SHP77 (cell line): ENCODE results near the gene TAS2R38.
A peak's percentile ranks its signal among the peaks of the same experiment; 100 is the strongest.

Source experiments
- DNase-seq, 2 experiments: peaks; one replicate each; lab custom pipeline; 2025; lab: John Stamatoyannopoulos, UW

The TAS2R38 gene

DNA sequence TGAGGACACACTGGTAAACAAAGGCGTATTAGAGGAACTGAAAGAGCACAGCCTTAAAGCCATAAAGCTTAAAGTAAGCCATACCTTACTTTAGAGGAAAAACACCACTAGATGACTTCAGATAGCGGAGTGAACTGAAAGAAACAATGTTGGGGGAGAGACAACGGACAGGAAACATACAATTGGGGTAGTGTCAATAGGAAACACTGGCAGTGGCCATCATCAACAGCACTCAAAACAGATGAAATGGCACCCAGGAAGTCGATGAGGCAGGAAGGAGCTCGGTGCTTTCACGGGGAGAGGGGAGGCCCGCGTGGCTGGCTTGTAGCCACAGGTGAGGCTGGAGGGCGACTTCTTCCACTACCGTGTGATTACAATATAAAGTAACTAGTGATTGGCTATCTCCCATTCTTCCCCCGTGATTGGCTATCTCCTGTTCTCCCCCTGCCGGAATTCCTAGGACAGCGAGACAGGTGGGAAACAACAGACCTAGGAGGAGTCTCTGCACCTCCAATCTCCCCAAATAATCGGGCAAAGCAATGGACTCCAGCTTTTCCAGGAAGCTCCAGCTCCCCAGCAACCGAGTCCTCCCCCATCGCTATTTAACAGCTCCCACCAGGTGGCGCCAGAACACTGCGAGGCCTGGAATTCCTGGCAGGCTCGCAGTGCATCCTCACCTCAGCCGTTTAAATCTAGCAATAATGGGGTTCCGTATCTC lies 2.4 kb upstream of the TAS2R38 start:
- peak; percentile 67 to 72 for DNase-seq

DNA sequence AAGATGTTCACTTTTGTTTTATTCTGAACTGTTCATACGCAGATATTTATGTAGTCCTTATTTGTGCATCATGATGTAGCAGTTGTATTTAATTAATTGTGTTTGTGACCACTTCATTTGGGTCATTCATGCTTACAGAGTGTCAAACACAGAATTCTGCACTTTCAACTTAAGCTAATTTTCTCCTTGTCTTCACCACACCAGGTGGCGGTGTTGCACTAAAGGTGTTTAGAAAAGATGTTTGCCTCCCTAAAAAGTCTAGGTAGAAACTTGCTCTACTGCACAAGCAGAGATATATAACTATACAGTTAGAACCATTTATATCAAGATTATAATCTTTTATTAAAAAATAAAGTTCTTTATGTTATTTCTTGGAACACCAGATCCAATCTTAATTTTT lies 1.3 kb upstream of the TAS2R38 start:
- peak in 1 of 2 experiments; percentile 13 for DNase-seq

DNA sequence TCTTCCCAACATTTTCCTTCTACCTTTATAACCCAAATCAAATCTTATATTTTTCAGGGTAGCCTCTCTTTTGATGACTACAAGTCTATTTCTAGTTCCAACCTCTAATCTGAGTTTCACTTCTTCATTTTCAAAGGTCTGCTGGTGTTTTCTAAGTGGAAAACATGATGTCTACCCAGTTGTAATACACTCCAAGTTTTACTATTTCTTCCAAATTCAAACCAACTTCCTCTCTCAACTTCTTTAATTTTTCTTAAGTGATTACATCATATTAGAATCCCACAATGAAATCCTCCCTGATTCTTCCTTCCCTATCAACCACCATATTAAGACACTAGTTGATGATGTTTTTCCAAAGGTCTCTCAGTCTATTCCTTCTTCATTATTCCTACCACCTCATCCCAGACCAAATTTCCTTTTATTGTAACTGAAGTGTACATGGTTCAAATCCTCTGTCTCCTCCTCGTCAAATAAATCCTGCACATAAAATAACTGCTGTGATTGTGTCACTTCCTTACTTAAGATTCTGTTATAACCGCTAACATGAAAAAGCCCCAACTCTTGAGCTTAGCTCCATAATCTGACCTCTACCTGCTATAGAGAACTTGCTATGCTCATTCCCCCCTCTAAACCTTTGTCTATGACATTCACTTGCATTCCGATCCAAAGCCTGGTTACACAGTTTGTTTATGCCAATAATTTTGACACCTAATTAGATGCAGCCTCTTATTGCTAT lies 12.7 kb downstream of the TAS2R38 start:
- no peak for DNase-seq

DNA sequence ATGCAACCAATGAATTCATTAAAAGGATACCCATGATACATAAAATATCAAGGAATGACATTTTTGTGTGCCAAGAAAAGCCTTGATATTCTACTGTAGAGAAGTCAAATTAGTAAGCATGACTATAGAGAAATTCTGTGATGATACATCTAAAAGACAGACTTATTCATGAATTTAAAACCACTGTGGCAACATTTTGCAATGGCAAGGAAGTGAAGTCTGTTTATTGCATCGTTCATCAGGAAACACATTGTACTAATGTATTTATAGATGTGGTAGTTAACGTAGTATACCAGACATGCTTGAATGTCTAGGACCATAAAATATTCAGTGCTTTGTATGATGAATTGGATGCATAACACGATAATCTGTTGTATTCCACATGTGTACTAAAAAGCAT lies 17.5 kb downstream of the TAS2R38 start:
- no peak for DNase-seq

DNA sequence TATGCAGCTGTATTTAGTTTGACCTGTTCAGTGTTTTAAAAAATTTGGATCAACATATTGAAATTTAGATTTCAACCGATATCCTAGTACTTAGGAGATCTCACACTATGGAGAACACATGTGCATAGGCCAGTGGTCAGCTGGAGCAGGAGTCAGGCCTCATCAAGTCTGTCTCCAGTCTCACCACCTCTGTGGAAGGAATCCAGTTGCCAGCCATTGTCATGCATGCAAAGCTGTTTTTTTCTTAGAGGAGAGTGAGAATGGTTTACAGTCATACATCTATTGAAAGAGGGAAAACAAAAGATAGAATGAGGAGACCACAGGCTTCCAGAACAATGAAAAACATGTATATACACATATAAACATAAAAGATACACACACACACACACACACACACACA lies 19.2 kb downstream of the TAS2R38 start:
- DNase-seq: no peak

DNA sequence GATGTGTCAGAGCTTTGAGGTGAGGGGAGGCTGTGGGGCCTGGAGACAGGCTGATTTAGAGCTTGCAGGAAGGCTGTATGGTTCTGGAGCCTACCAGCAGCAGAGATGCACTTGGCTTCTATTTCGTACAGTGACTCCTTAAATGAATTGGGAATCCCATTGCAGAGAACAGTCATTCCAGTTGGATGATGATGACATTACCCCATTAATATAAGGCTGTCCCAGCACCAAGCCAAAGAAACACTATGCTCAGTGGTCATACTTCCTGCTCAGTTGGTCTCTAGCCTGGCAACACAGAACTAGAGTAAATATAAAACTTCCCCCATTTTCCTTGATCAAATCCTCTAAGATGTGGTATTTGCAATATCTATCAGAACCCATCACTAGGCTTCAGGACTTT lies 21.1 kb downstream of the TAS2R38 start:
- DNase-seq: no peak

DNA sequence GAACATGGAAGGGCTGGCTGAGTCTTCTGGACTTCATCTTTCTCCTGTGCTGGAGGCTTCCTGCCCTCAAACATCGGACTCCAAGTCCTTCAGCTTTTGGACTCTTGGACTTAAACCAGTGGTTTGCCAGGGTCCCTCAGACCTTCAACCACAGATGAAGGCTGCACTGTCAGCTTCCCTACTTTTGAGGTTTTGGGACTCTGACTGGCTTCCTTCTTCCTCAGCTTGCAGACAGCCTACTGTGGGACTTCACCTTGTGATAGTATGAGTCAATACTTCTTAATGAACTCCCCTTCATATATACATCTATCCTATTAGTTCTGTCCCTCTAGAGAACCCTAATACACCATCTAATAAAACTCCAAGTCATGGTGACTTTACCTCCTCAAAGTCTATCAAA lies 22.8 kb downstream of the TAS2R38 start:
- DNase-seq: no peak

DNA sequence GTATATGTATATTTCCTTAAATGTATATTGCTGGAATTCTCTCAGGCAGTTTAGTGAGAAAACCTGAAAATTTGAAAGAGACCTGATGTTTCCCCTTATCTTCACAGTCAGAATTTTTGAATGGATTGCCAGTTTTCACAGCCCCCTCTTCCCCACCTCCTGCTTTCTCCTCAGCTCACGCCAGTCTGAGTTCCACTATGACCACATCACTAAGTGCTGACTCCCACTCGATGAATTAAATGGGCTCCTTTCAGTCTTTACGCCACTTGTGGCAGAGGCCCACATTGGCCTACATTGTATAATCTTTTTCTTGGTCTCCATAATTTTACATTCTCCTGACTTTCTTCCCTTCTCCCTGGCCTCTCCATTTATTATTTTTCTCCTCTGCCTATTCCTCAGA lies 23.7 kb downstream of the TAS2R38 start:
- no peak for DNase-seq

DNA sequence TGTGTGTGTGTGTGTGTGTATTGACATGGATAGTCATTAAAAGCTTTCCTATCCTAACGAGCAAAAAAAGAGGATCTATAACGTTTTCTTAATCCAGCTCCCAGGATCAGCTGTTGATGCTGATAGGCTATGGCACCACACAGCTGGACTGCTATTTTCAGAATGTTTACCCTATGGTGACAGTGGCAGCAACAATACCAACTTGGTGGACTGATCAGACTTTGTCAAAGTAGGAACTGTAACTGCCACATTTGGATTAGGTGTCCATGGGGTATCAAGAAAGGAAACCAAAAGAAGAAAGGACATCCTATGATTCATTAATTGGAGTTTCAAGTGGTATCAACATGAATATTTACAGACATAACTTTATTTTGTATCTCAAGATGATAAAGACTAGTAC lies 24.1 kb downstream of the TAS2R38 start:
- no peak for DNase-seq

DNA sequence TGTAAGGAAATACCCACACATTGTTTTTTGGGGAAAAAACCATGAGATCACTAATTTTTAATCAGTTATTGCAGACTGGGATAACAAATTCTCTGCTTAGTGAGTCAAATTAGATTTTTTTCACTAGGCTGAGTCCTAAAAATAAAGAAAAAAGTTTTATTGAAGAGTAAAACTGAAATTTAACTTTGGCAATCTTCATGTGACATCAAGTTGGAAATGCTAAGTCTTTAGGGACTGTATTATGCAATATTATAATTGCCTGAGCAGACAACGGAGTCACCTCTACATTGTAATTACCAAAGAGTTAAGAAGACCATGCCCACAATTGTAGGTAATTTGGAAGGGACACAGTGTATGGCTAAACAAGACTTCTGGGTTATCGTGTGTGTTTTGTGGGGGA lies 24.6 kb downstream of the TAS2R38 start:
- DNase-seq: no peak

DNA sequence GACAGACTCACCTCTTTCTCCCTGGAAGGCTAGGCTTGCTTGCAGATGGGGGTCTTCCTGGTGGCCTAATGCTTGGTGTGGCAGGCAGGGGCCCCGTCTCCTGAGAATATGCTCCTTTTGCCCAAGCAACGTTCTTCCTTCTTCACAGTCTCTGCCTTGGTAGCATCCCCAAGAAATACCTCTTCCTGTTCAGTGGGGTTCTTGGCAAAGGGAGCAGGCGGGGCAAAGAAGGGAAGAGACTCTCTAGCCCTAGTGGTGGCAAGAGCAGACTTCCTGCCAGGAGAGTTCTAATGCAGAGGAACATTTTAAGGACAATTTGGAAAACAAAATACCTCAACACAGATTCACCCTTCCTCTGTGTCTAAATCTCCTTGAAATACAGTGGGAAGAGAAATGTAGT lies 26.8 kb downstream of the TAS2R38 start, which contains the start of gene CLEC5A:
Gene CLEC5A (minus strand): TSS at position 179 of the 400 bp plus-strand sequence. CDS start 682 bp downstream, outside the sequence.
- no peak for DNase-seq

DNA sequence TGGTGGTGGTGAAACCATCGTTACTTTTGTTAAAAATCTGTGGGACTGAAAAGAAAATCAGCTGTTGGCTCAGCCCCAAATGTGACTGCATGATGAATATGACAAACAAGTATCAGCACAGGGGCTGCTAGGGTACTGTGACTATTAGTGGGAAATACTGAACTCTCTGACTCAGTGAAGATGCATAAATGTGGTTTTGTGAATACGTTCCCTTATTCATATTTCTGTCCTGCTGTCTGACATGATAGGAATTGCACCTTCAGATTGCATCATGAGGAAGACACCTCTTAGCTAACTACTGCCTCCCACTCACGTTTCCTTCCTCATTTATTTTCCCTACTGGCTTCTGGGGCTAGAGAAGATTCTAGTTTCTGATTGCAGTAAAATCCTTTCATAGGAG lies 28.2 kb downstream of the TAS2R38 start:
- DNase-seq: no peak

DNA sequence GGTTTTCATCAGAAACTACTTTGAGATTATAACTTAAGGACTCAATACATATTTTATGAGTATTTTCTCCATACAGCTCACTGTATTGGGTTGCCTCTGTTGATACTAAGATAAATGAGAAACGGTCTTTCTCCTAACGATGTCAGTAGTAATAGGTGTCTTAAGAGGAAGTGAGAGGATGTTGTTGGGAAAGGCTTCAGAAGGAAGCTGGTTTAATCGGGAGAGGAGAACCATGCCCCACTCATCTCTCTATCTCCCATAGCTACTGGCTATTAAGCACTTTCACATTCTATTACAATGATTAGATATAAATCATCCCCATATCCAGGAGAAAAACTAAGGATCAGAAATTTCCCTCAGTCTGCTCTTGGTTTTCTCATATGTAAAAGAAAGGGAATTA lies 28.8 kb downstream of the TAS2R38 start:
- DNase-seq: no peak

DNA sequence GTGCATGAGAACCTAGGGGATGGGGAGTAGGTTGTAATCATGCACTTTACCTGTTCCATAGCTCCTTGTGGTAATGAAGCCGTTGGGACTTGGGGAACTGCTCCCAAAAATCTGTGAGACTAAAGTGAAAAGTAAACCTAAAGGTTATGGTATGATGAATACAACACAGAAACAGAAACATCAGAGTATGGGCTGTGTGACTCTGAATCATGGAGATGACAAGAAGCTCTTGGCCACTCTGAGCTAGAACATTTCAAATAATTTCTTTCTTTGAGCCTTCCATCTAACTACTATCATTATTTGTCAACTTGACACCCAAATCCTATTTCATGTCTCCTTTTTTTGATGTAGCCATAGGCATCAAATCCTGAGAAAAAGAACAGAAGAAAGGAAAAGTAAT lies 29.7 kb downstream of the TAS2R38 start:
- DNase-seq: no peak

DNA sequence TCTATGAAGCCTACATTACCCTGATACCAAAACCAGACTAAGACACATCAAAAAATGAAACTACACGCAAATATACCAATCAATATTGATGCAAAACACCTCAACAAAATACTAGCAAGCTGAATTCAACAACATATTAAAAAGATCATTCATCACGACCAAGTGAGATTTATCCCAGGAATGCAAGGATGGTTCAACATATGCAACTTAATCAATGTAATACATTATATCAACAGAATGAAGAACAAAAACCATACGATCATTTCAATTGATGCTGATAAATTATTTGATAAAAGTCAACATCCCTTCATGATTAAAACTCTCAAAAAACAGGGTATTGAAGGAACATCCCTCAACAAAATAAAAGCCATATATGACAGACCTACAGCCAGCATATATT lies 32.5 kb downstream of the TAS2R38 start:
- DNase-seq: no peak

DNA sequence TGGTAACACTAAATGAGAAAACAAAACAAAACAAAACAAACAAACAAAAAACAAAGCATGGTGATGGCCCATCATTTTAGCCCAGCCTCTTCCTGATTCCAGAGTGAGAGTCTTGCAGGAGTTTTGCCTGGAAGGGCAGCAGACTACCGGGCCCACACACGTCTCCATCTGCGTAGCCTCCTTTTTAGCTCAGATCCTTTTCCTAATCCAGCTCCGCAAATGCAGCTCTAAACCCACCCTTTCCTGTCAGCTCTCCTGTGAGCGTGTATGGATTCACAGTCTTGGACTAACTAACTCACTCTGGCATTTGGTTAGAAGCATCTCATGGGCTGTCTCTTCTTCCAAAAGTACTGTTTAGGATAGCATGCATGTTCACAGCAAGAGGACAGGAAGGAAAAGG lies 43.4 kb downstream of the TAS2R38 start:
- DNase-seq: no peak

DNA sequence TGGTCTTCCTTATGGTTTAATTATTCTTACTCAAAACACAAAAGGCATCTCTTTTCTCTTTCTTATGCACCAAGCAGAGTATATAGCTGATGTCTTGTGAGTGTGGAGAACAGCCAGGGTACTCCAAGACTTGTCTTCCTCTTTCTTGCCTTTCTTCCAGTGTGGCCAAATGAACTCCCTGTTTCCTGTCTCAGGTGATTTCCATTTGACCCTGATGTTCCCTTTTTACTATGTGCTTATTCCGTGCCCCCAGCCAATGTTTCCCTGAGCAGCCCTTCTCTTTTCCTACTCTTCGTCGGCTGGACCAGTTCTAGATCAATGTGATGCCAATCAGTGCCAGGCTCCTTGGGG lies 44.8 kb downstream of the TAS2R38 start:
- no peak for DNase-seq

DNA sequence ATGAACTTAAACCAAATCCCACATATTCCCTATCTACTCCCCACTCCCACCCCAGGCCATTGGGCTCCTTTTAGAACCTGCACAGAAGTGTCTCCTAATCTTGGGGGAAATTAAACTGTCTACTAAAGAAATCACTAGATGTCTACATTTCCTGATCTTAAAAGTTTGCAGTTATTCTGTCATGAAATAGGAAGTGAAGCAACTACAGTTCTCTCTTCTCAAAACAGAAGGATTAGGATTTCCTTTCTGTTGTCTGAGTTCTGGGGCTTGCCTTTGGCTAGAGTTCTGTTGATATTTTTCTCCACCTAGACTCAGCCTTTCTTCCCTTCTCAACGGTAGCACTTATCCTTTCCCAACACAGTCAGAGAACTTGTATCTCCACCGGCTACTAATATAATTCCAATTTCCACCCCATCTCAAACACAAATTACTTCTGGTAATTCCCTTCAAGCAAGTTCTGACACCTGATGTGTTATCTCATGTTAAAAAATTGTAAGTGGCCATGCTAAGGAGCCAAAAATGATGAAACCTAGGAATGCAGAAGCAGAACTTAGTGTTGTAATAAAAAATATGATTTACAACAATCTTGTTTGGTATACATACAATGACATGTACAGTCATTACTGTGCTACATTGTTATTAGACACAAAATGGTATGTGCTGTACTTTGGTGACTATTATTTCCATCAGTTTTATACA lies 45.3 kb downstream of the TAS2R38 start:
- DNase-seq: no peak
